22Rv1 (cell line): ENCODE measurements around the gene CCDC127.

ENCODE experiments used
- ZFX ChIP-seq: fragments of 450-650 bp; IDR thresholded peaks from 2 replicates; pipeline ENCODE4 v1.6.1; 2017; ENCODE audit warnings: antibody characterized with exemption, borderline replicate concordance
- TF ChIP-seq, protein P1 (sequence below): fragments of 450-650 bp; IDR thresholded peaks from 2 replicates; pipeline ENCODE4 v1.5.1; 2017; ENCODE audit warnings: mild to moderate bottlenecking

DNA sequence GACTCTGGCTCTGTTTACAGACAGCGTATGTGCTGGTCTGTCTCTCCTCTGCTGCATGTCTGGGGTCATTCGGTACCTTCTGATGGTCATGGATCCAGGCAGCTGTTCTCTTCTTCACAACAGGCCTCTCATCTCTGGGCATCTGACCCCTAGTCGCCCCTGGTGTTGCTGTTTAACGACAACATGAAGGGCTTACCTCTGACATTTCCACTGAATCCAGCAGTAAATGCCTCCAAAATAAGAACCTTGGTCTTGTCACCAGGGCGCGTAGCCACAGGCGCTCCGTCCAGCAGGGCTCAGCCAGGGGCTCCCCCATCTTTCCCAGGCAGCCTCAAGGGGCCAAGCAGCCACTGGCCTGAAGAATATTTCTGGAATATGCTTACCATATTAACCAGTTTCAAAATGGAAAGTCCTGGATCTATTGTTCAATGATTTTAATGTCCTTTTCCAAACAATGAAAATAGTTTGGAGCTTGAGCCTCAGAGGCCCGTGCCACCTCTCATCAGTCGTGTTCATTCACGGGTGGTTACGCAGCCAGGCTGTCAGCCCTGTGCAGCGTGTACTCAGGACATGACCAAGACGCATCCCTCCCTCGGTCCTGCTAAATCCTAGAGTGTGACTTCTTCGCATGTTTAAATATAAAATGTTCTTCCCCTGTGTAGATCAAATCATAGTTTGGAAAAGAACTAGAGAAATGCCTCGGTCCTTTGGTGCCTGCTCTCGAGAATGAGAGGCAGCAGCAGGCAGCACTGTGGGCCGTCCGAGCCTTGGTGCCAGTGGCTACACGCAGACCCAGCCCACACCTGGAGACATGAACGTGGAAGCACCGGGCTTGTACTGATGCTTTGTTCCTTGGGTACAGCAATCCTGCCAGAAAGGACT lies 56.8 kb downstream of the CCDC127 start:
- TF ChIP-seq, protein P1, sequence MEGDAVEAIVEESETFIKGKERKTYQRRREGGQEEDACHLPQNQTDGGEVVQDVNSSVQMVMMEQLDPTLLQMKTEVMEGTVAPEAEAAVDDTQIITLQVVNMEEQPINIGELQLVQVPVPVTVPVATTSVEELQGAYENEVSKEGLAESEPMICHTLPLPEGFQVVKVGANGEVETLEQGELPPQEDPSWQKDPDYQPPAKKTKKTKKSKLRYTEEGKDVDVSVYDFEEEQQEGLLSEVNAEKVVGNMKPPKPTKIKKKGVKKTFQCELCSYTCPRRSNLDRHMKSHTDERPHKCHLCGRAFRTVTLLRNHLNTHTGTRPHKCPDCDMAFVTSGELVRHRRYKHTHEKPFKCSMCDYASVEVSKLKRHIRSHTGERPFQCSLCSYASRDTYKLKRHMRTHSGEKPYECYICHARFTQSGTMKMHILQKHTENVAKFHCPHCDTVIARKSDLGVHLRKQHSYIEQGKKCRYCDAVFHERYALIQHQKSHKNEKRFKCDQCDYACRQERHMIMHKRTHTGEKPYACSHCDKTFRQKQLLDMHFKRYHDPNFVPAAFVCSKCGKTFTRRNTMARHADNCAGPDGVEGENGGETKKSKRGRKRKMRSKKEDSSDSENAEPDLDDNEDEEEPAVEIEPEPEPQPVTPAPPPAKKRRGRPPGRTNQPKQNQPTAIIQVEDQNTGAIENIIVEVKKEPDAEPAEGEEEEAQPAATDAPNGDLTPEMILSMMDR: no peak
- TF ChIP-seq ZFX: no peak
